ENCODE results near the gene ABCA3.
A peak's percentile ranks its signal among the peaks of the same experiment; 100 is the strongest.
"Not testable (repeated sequence)": the region's sequence is repeated elsewhere in the genome, so short reads cannot be mapped to it uniquely, and the experiment has no call there.

Gene ABCA3

GRCh38 chr16:2280981-2281542 is 59.5 kb downstream of the ABCA3 start:
- no peak for DNase-seq (ENCODE audit: low read depth in 2 of 2)

DNA sequence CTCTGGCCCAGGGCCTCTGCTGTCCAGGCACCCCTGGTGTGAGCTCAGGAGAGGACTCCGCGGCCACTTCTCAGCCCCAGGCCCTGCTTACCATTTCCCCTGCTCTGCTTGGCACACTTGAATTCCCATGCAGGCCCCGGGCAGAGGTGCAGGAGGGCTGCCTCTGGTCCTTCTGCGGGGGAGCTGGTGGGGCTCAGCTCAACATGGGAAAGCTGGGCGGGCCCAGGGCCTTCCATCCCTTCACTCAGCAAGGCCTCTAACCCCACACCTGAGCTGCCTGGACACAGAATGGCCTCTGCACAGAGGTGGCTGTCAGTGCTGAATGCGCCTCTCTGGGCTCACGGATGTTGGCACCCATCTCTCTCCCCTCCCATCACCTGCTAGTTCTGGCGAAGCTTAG is 60.1 kb downstream of the ABCA3 start:
- DNase-seq (ENCODE audit: low read depth in 2 of 2): no peak

GRCh38 chr16:2278956-2279800 is 61.4 kb downstream of the ABCA3 start:
- DNase-seq (ENCODE audit: low read depth in 2 of 2): no peak

DNA sequence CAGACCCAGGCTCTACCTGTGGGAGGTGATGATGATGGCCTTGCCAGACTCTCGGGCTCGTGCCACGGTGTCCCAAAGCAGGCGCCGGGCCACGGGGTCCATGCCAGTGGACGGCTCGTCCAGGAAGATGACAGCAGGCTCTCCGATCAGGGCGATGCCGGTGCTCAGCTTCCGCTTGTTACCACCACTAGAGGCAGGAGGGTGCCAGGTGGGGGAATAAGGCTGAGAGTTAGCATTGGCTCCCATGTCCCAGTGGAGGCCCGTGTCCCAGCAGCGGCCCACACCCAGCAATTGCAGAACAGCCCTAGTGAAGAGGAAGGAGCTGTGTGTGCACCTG is 62.3 kb downstream of the ABCA3 start:
- DNase-seq (ENCODE audit: low read depth in 2 of 2): no peak

DNA sequence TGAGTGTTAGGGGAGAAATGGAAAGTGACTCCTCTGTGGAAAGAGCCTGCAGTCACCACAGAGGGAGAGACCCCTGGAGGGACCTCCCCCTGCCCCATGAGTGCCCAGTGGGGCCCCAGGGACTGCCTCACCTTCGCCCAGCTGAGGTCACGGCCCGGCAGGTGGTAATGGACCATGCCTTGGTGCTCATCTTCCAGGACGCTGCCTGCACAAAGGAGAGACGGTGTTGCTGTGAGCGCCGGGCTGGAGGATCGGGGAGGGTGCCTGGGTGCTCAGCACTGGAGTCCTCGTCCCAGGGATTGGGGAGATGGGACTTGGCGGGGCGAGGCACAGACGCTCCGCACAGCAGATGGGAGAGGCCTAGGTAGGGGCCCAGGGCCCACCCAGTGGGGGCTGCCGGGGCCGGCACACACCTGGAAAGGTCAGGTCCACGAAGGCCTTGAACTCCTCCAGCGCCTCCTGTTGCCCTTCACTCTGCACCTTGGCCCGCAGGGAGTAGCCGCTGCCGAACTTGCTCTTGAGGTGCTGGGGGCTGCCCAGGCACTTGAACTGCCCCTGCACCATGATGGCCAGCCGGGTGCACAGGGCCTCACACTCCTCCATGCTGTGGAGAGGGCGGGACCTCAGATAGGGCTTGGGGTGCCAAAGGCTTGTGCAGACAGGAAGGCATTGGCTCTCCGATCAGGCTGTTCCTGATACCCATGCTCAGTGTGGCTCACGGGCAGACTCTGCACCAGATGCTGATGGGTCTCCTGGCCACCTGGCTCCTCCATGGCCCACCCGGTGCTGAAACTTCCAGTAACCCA is 62.9 kb downstream of the ABCA3 start:
- DNase-seq (ENCODE audit: low read depth in 2 of 2): no peak

GRCh38 chr16:2276368-2277195 is 63.9 kb downstream of the ABCA3 start:
- no peak for DNase-seq (ENCODE audit: low read depth in 2 of 2)

GRCh38 chr16:2275476-2276367 is 64.8 kb downstream of the ABCA3 start:
- DNase-seq (ENCODE audit: low read depth in 2 of 2): no peak

DNA sequence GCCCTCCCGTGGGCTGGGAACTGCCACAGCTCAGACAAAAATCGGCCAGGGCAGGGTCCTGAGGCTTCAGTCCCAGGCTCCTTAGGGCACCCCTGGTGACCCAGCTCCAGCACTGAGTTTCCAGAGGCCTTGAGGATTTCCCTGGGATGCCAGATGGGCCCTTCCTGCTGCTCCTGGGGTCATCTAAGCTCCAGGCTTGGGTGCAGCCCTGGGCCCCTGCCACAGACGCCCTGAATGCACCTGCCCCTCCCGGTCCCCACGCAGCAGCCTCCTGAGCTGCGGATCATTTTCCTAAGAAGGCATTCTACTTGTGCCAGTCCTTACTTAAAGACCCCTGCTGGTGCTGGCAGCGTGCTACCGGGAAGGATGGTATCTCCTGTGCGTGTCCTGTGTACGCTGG is 66.6 kb downstream of the ABCA3 start:
- DNase-seq (ENCODE audit: low read depth in 2 of 2): no peak

DNA sequence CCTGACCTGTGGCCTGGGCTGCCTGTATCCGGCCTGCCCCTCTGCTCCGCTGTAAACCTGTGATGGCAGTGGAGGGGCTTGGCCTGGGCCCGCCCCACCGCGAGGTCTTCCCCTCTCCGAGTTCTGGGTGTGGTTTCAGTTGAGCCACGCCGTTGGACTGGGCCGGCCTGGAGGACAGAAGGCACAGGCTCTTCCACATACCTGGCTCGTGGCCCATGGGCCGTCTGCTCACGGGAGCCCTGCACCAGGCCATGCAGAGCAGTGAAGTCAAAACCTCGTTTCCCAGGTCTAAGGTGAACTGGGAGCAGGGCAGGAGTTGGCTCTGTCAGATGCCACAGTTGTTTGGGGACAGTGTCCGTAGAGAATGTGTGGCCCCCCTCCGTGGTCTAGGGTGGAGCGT is 67.0 kb downstream of the ABCA3 start:
- no peak for DNase-seq (ENCODE audit: low read depth in 2 of 2)

DNA sequence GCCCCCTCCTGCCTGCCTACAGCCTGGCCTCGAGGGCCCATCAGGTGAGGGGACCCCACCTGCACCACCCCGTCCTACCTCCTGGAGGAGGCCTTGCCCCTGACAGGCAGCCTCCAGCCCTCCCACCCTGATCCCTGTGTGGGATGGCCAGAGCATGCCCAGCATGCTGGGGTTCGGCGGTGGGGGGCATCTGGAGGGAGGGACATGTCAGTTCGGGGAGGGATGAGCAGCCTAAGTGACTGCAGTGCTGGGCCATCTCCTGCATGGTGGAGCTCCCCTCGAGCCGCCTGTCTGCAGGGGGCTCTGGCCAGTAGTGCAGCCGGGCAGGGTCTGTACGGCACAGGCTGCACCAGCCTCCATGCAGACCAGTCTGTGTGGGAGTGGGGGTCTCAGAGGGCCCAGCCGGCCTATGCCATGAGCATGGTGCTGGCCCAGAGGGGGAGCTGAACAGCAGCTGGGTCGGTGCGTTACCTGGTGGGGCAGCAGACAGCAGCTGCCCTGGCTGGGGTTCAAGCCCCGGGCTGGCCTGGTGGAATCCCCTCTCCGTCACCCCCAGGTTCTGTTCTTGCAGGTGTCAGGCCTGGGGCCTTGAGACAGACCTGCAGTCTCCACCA is 68.6 kb downstream of the ABCA3 start:
- no peak for DNase-seq (ENCODE audit: low read depth in 2 of 2)

DNA sequence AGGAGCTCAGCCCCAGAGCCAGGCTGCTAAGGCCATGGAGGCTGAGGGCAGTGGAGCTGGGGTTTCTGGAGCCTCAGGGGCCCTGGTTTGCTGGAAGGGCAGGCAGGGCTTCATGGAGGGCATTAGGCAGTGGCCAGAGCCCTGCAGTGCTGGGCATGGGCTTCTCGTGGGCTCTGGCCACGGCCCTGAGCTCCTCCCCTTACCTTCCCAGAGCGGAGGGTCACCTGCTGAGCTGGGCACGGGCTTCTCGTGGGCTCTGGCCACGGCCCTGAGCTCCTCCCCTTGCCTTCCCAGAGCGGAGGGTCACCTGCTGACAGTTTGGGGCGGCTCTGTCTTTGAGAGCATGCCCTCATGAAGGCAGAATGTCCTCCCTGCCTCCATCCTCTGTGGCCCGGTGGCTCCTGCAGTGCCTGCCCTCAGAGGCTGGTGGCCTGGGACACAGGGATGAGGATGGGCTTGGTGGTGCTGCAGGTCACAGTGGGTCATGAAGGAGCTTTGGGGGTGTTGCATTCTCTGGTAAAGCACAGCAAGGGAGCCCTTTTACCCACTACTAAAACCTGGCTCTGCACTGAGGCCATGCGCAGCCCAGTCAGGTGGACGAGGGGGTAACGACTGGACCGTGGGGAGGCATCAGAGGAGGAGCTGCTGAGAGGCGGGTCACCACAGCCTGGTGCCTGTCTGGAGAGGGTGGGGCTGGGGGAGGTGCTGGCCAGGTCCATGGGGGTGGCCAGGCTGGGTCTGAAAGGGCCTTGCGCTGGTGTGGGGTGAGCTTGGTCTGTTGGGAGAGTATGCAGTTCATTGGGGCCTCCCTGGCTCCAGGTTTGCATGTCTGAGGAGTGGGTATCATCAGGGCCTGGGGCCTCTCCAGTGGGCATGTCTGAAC is 69.7 kb downstream of the ABCA3 start:
- DNase-seq (ENCODE audit: low read depth in 2 of 2): no peak

- no peak for DNase-seq (ENCODE audit: low read depth in 2 of 2)
Measured at GRCh38 chr16:2270070-2270462, 70.5 kb downstream of the ABCA3 start.

GRCh38 chr16:2267913-2268666 is 72.4 kb downstream of the ABCA3 start, which contains the start of gene RNPS1:
Gene RNPS1, minus strand, starts transcription at chr16:2268126. Its CDS starts 3,483 bp downstream, at chr16:2264643.
- peak; percentile 93 to 95 for DNase-seq (ENCODE audit: low read depth in 2 of 2)

DNA sequence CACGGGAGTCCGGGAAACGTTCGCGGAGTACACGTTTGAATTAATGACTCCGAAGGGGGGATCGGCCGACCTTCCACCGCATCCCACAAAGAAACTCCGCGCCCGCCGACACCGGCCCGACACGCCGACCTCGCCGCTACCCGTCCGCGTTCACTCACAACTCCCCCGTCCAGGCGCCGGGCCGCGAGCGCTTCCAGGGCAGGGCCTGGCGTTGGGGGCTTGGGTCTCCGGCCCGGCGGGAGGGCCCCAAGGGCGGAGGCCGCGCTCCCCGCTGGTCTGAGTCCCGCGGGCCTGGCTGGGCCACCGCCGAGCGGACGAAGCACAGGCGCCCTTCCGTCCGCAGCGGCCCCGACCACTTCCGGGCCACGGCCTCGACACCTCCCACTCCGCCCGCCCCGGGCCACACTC is 73.0 kb downstream of the ABCA3 start:
- not testable (repeated sequence) for DNase-seq (ENCODE audit: low read depth in 2 of 2)

DNA sequence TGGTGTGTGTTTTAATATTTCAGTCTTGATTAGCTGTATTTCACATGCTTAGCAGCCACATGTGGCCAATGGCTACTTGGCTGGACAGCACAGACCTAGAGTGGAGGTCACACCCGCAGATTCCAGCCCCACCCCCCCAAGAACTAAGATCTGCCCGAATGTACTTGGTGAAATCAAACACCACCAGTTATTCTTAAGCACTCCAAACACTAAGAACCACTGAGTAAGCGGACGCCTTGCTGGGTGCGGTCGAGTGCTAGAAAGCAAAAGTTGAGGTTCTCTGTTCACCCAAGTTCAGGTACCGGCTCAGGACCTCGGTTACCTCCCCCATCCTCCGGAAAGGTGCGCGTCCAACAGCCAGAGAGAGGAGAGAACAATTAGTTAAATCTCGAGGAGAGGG is 73.6 kb downstream of the ABCA3 start:
- not testable (repeated sequence) for DNase-seq (ENCODE audit: low read depth in 2 of 2)

DNA sequence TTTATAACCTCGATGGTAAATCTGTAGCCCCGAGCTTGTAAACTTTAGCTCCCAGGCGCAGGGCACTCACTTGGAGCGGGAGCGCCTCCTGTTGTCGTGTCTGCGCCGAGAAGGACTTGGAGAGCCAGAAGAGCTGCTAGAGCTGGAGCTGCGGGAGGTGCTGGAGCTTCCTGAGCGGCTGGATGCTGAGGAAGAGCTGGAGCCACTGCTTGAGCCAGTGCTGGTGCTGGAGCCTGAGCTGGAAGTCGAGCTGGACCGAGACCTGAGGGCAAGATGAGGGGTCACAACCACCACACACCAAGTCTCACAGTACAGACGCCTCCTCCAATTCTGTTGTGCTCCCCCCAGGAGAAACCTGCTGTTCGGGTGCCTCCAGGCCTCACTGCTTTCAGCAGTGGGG is 77.5 kb downstream of the ABCA3 start:
- not testable (repeated sequence) for DNase-seq (ENCODE audit: low read depth in 2 of 2)

DNA sequence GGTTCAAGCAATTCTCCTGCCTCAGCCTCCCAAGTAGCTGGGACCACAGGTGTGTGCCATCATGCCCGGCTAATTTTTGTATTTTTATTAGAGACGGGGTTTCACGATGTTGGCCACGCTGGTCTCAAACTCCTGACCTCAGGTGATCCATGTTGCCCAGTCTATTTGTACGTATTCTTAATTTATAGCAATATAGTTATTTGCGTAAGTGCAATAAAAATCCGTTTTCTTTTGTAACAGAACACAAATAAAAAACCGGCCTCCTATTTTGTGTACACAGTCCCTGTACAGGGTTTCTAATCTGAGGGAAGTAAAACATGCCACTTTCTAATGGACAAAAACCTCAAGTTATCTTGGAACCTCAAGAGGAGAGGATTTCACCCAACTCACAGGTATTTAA is 80.3 kb downstream of the ABCA3 start:
- DNase-seq (ENCODE audit: low read depth in 2 of 2): no peak

- DNase-seq (ENCODE audit: low read depth in 2 of 2): not testable (repeated sequence)
Measured at GRCh38 chr16:2258530-2258929, 82.0 kb downstream of the ABCA3 start.

DNA sequence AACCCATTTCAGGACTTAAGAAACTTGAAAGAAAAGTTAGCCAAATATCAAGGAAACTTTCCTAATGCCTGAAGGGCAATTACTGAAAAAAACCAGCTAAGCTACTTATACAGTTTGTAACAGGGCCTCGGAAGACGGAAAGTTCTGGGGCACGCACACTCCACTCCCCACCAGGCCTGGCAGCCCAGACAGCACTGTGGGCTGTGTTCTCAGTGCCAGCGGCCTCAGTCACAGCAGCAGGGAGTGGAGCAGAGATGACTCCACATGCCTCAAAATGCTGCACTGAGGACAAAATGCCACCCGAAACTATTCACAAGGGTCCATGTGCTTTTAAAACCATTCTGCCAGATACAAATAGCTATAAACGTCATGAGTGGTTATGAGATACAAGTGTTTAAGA is 82.8 kb downstream of the ABCA3 start:
- no peak for DNase-seq (ENCODE audit: low read depth in 2 of 2)
